Endothelial cell (in vitro differentiated cells): ENCODE measurements around the gene GOLGA8N. TPM values are rescaled to one million over a fixed set of nuclear protein-coding genes. Genes with fewer than 3 reads are reported as not detected.

Experiments used
- DNase-seq: peaks from one replicate; pipeline ENCODE4 v3.0.0; 2021; ENCODE audit warnings: low spot score
- H3K27ac Mint-ChIP-seq: one replicate; pipeline ENCODE4 v1.8.0; 2021; ENCODE audit warnings: mixed read lengths, inconsistent platforms; ENCODE audit not compliant: unreplicated experiment
- H3K27me3 Mint-ChIP-seq: one replicate; pipeline ENCODE4 v1.8.0; 2021; ENCODE audit warnings: mild to moderate bottlenecking, moderate library complexity, mixed read lengths, inconsistent platforms; ENCODE audit not compliant: unreplicated experiment
- H3K36me3 Mint-ChIP-seq: one replicate; pipeline ENCODE4 v1.8.0; 2021; ENCODE audit warnings: mild to moderate bottlenecking, low read depth, mixed read lengths, inconsistent platforms; ENCODE audit not compliant: unreplicated experiment
- H3K4me1 Mint-ChIP-seq: one replicate; pipeline ENCODE4 v1.8.0; 2021; ENCODE audit warnings: mild to moderate bottlenecking, mixed read lengths, inconsistent platforms; ENCODE audit not compliant: unreplicated experiment
- H3K4me3 Mint-ChIP-seq: one replicate; pipeline ENCODE4 v1.8.0; 2021; ENCODE audit warnings: mild to moderate bottlenecking, mixed read lengths, inconsistent platforms; ENCODE audit not compliant: unreplicated experiment
- H3K9me3 Mint-ChIP-seq: one replicate; pipeline ENCODE4 v1.8.0; 2021; ENCODE audit warnings: mixed read lengths, inconsistent platforms; ENCODE audit not compliant: unreplicated experiment
- total RNA-seq: library from RNA; stranded (reverse); fragmentation: NEBNext Ultra II Directional; extraction: Animal tissue kit (Norgen Biotek cat#: 25700); gene quantifications from one replicate; pipeline ENCODE4 v1.2.1, GENCODE V29; 2021; ENCODE audit not compliant: unreplicated experiment
- TF ChIP-seq, protein P1 (sequence below): fragments of 200-600 bp; sonication (generic); IDR thresholded peaks from one replicate; pipeline ENCODE4 v1.5.0; 2021; ENCODE audit warnings: antibody characterized with exemption; ENCODE audit not compliant: unreplicated experiment

GOLGA8N gene
- total RNA-seq, 1 donor from 2014 or later, result 2.3 TPM

DNA sequence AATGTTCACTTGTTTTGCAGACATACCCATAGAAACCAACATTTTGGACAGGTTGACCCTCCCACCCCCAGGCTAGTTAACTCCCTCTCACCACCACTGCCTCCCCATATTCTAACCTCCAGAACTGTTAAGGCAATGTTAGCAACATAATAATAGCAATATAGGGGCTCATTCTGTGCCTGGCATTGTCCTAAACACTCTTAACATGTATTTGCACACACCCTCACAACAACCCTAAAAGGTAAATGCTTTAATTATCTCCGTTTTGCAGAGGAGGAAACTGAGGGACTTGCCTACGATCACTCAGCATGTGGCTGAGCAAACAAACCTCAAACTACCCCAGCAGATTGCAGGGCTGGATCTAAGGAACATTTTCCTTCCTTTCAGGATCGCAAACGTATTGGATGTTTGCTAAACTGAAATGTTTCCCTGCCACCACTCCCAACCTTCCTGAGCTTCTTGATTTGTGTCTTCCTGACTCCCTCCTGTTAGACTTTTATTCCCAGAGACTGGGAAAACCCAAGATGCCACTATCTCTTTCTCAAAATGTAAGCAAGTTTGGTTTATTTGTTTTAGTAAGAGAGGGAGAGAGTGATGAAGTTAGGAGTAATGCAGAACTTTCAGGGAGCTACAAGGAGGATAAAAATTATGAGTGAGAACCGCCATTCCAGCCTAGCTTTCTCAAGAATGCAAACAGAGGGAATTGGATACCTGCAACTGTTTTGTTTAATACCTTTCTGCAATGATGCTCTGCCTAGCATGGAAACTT, 49.6 kb downstream of the GOLGA8N start:
- H3K4me1 Mint-ChIP-seq, result peaks cover 19% of the 10 kb centered on the region
- H3K9me3 Mint-ChIP-seq, result no peaks in the 10 kb centered on the region
- H3K27me3 Mint-ChIP-seq, result peaks cover 2% of the 10 kb centered on the region
- TF ChIP-seq, protein P1, sequence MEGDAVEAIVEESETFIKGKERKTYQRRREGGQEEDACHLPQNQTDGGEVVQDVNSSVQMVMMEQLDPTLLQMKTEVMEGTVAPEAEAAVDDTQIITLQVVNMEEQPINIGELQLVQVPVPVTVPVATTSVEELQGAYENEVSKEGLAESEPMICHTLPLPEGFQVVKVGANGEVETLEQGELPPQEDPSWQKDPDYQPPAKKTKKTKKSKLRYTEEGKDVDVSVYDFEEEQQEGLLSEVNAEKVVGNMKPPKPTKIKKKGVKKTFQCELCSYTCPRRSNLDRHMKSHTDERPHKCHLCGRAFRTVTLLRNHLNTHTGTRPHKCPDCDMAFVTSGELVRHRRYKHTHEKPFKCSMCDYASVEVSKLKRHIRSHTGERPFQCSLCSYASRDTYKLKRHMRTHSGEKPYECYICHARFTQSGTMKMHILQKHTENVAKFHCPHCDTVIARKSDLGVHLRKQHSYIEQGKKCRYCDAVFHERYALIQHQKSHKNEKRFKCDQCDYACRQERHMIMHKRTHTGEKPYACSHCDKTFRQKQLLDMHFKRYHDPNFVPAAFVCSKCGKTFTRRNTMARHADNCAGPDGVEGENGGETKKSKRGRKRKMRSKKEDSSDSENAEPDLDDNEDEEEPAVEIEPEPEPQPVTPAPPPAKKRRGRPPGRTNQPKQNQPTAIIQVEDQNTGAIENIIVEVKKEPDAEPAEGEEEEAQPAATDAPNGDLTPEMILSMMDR, result no peak
- DNase-seq, result no peak
- no peak overlapping the region for H3K27ac Mint-ChIP-seq
- peak overlapping the region; percentile 59 for H3K4me3 Mint-ChIP-seq
- no peaks in the 10 kb centered on the region for H3K36me3 Mint-ChIP-seq

DNA sequence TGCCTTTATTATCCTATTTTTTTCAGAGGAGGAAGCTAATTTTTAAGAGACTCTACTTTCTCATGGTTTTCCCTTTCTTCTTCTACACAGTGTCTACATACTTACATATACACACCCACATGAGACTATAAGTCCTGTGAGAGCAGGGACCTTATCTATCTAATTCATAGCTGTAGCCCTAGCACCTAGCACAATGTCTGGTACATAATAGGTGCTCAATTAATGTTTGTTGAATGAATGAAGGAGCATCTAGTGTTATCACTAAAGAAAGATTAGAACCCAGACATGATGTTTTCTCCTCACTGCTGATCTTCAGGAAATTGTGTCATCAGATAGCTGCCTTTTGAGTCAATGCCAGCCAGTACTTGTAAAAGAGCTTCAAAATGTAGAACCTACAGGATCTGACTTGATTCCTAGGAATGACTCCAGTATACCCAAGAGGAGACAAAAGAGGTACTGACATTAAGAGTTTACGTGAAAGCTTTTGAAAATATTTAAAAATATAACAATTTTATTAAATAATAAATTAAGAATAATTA, 50.7 kb downstream of the GOLGA8N start:
- no peaks in the 10 kb centered on the region for H3K9me3 Mint-ChIP-seq
- DNase-seq, result no peak
- peaks cover 2% of the 10 kb centered on the region for H3K27me3 Mint-ChIP-seq
- TF ChIP-seq, protein P1, result no peak
- H3K4me1 Mint-ChIP-seq, result peaks cover 26% of the 10 kb centered on the region
- H3K36me3 Mint-ChIP-seq, result no peaks in the 10 kb centered on the region
- no peak overlapping the region for H3K4me3 Mint-ChIP-seq
- H3K27ac Mint-ChIP-seq, result no peak overlapping the region

DNA sequence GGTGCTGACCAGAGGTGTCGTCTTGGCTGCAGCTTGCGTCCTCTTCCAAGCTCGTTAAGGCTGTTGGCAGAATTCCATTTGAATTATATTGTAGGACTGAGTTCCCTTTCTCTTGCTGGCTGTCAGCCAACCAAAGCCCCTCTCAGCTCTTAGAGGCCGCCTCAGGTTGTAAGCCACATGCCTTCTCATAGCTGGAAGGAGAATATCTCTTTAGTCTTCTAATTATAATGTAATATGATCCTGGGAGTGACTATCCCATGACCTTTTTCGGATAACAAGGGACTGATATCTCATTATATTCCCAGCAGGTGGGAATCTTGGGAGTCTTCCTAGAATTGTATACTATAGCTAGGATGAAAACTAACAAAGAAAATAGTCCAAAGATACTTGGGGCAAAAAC, 53.0 kb downstream of the GOLGA8N start:
- TF ChIP-seq, protein P1, result no peak
- Mint-ChIP-seq H3K4me1 (peaks cover 24% of the 10 kb centered on the region), H3K4me3 (no peak overlapping the region), H3K27ac (no peak overlapping the region), H3K9me3 (no peaks in the 10 kb centered on the region), H3K36me3 (no peaks in the 10 kb centered on the region), H3K27me3 (peaks cover under 1% of the 10 kb centered on the region)
- DNase-seq, result no peak

DNA sequence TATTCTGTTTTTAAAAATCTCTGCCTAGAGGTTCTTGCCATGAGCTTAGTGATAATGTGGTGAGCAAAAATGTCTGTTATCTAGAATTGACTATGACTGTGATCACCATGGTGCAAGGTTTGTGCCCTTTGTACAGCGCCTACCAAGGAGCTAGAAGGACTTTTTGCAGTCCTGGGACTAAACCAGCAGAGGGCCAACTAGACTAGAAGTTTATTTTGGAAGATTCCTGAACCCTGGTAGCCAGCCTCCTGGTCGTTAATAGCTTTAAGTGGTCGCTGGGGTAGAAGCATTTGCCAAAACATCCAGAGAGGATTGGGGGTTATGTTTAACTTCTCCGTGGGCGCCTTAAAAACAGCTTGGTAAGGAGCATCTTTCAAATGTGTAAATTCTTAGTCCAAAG, 56.1 kb downstream of the GOLGA8N start:
- no peaks in the 10 kb centered on the region for H3K27me3 Mint-ChIP-seq
- H3K4me3 Mint-ChIP-seq, result no peak overlapping the region
- H3K9me3 Mint-ChIP-seq, result no peaks in the 10 kb centered on the region
- TF ChIP-seq, protein P1, result peak; percentile 36
- DNase-seq, result peak; percentile 17
- no peaks in the 10 kb centered on the region for H3K36me3 Mint-ChIP-seq
- peaks cover 11% of the 10 kb centered on the region for H3K4me1 Mint-ChIP-seq
- no peak overlapping the region for H3K27ac Mint-ChIP-seq

DNA sequence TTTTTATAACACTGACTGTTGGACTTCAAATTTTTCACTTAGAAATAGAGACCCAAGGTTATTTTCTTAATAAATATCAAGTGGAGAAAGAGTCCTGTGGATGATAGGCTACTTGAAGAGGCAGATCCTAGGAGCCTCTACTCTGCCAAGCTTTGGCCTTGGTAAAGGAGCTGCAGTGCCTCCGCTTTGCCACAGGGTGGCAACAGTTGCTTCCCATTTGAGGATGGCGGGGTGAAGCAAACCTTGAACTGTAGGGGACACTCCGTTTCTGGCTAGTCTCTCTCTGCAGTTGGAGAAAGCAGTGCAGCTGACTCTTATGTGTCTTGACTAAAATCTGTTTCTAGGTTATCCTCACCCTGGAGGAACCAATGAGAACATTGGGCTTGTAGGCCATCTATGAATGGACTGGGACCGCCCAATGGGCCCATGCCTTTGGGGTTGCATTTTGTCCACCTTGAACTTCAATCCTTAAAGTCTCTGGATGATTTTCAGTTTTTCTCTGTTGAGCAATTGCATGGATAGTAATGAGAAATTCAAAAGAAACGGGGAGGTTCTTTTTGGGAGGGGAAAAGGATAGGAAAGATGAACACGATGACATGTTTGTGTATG, 58.1 kb downstream of the GOLGA8N start:
- H3K4me3 Mint-ChIP-seq, result no peak overlapping the region
- H3K4me1 Mint-ChIP-seq, result peaks cover 13% of the 10 kb centered on the region
- no peaks in the 10 kb centered on the region for H3K9me3 Mint-ChIP-seq
- H3K27ac Mint-ChIP-seq, result no peak overlapping the region
- H3K27me3 Mint-ChIP-seq, result no peaks in the 10 kb centered on the region
- TF ChIP-seq, protein P1, result peak; percentile 88
- no peaks in the 10 kb centered on the region for H3K36me3 Mint-ChIP-seq
- DNase-seq, result peak; percentile 67
